HG02840 (cell line): ENCODE data around the gene SMIM22.

Experiments used
- ATAC-seq: cut with Tn5 transposase; IDR thresholded peaks from one replicate; pipeline ENCODE4 v1.9.1; 2021; ENCODE audit warnings: mild to moderate bottlenecking, moderate library complexity, moderate number of reproducible peaks; ENCODE audit not compliant: unreplicated experiment, low FRiP score

Gene SMIM22

GRCh38 chr16:4813251-4814003 is 18.3 kb downstream of the SMIM22 start:
- no peak for ATAC-seq

- no peak for ATAC-seq
These were observed 18.9 kb downstream of the SMIM22 start for GRCh38 chr16:4814046-4814445.

- no peak for ATAC-seq
These were observed 19.5 kb downstream of the SMIM22 start for GRCh38 chr16:4814542-4815173.

GRCh38 chr16:4820652-4821051 is 25.5 kb downstream of the SMIM22 start:
- no peak for ATAC-seq

GRCh38 chr16:4825196-4825595 is 30.0 kb downstream of the SMIM22 start:
- ATAC-seq, result no peak

GRCh38 chr16:4826526-4826925 is 31.4 kb downstream of the SMIM22 start:
- ATAC-seq, result no peak

GRCh38 chr16:4826980-4827379 is 31.8 kb downstream of the SMIM22 start:
- no peak for ATAC-seq

GRCh38 chr16:4828567-4829321 is 33.6 kb downstream of the SMIM22 start:
- ATAC-seq, result no peak

- ATAC-seq, result no peak
These were observed 35.2 kb downstream of the SMIM22 start for GRCh38 chr16:4830408-4830807.

GRCh38 chr16:4831616-4832015 is 36.4 kb downstream of the SMIM22 start:
- ATAC-seq, result no peak

- ATAC-seq, result no peak
These were observed 37.7 kb downstream of the SMIM22 start for GRCh38 chr16:4832698-4833343.

- no peak for ATAC-seq
These were observed 38.4 kb downstream of the SMIM22 start for GRCh38 chr16:4833584-4833983.

- no peak for ATAC-seq
These were observed 41.6 kb downstream of the SMIM22 start for GRCh38 chr16:4836727-4837126.

GRCh38 chr16:4837733-4838501 is 42.7 kb downstream of the SMIM22 start:
- ATAC-seq, result no peak

- no peak for ATAC-seq
These were observed 44.8 kb downstream of the SMIM22 start for GRCh38 chr16:4839942-4840341.

GRCh38 chr16:4840984-4841383 is 45.8 kb downstream of the SMIM22 start:
- ATAC-seq, result no peak
